GM12878 (cell line): Measurements from ENCODE around the gene SRGAP1. TPM values are rescaled to one million over a fixed set of nuclear protein-coding genes. Genes with fewer than 3 reads are reported as not detected.
A peak's percentile ranks its signal among the peaks of the same experiment; 100 is the strongest.

Source experiments
- ATAC-seq: fragments of 200-7000 bp; cut with Tn5 transposase; 3 replicates; pipeline ENCODE4 v1.9.1; 2020; ENCODE audit warnings: mild to moderate bottlenecking, moderate library complexity
- BruUV-seq: library from RNA; stranded (reverse); fragments of 400-500 nt; replicated peaks from 2 replicates; lab custom pipeline; 2021; lab: Mats Ljungman, UMichigan
- CTCF ChIA-PET: fragments of 300-600 bp; sonication (Branson Sonifier 250); formaldehyde crosslinking; extraction: SDS; loops from one replicate; lab custom pipeline; 2021; ENCODE audit warnings: inconsistent platforms; lab: Yijun Ruan, JAX
- POLR2A ChIA-PET: fragments of 350-600 bp; formaldehyde crosslinking; extraction: SDS; loops from one replicate; lab custom pipeline; 2021; ENCODE audit warnings: inconsistent platforms; lab: Charles Lee
- RAD21 ChIA-PET: fragments of 300-600 bp; sonication (Branson Sonifier 250); formaldehyde crosslinking; loops from one replicate; lab custom pipeline; 2023; ENCODE audit warnings: antibody characterized with exemption; ENCODE audit not compliant: unreplicated experiment; lab: Charles Lee
- SMC1A ChIA-PET: fragments of 300-600 bp; sonication (Branson Sonifier 250); formaldehyde crosslinking; loops from one replicate; lab custom pipeline; 2023; ENCODE audit not compliant: unreplicated experiment, uncharacterized antibody; lab: Charles Lee
- DNase-seq: peaks from one replicate; pipeline ENCODE4 v3.0.0-alpha.2; 2011; ENCODE audit warnings: low read depth, low spot score
- FAIRE-seq: peaks from 3 replicates; lab custom pipeline; 2011; peaks lifted over from hg19 to GRCh38; lab: Jason Lieb, UNC
- H2AFZ ChIP-seq: 2 replicates; pipeline ENCODE4 v1.6.0; 2011; ENCODE audit warnings: low read depth, low read length, control low read depth; ENCODE audit not compliant: control insufficient read depth
- H3K27ac ChIP-seq: 2 replicates; pipeline ENCODE4 v1.5.1; 2011; ENCODE audit warnings: control low read depth; ENCODE audit not compliant: control insufficient read depth, insufficient read depth
- H3K27me3 ChIP-seq, 2 experiments: replicated peaks in 1 of 2; 2 replicates each; pipeline versions ENCODE4 v1.6.0 to v1.6.1; 2011; ENCODE audit warnings: low read length in 1 of 2; ENCODE audit not compliant: control insufficient read depth in 2 of 2, insufficient read depth in 2 of 2
- H3K36me3 ChIP-seq, 2 experiments: 2 replicates each; pipeline ENCODE4 v1.5.1; 2011; ENCODE audit warnings: low read length in 1 of 2; ENCODE audit not compliant: control insufficient read depth in 2 of 2, insufficient read depth in 2 of 2
- H3K4me1 ChIP-seq: 2 replicates; pipeline ENCODE4 v1.6.1; 2011; ENCODE audit warnings: mild to moderate bottlenecking, low read length, moderate library complexity, mixed read lengths; ENCODE audit not compliant: control insufficient read depth, insufficient read depth
- H3K4me2 ChIP-seq: 2 replicates; pipeline ENCODE4 v1.6.0; 2011; ENCODE audit warnings: control low read depth; ENCODE audit not compliant: control insufficient read depth, insufficient read depth
- H3K4me3 ChIP-seq: fragments of 200-600 bp; sonication (generic); 2 replicates; pipeline ENCODE4 v1.5.1; 2016
- H3K79me2 ChIP-seq: 2 replicates; pipeline ENCODE4 v1.6.0; 2011; ENCODE audit warnings: low read length; ENCODE audit not compliant: control insufficient read depth, insufficient read depth
- H3K9ac ChIP-seq: 2 replicates; pipeline ENCODE4 v1.8.0; 2011; ENCODE audit warnings: low read length, control low read depth, mixed read lengths; ENCODE audit not compliant: control insufficient read depth, insufficient read depth
- H3K9me3 ChIP-seq: replicated peaks from 3 replicates; pipeline ENCODE4 v1.5.1; 2011; ENCODE audit warnings: mild to moderate bottlenecking, low read length; ENCODE audit not compliant: control insufficient read depth, insufficient read depth
- H4K20me1 ChIP-seq: 2 replicates; pipeline ENCODE4 v1.6.0; 2011; ENCODE audit not compliant: control insufficient read depth, insufficient read depth
- CEBPB ChIP-seq, 2 experiments: fragments of 150-350 bp in 1 of 2; IDR thresholded peaks; 2 replicates each; pipeline ENCODE4 v1.6.1; 2012 to 2014; ENCODE audit warnings: low read depth in 2 of 2, low read length in 2 of 2, borderline replicate concordance in 1 of 2, inconsistent platforms in 1 of 2
- FOXM1 ChIP-seq: IDR thresholded peaks from 2 replicates; pipeline ENCODE4 v1.6.1; 2012; ENCODE audit warnings: low read depth, mild to moderate bottlenecking, inconsistent platforms, low read length, moderate library complexity
- MEF2B ChIP-seq: fragments of 450-650 bp; IDR thresholded peaks from 2 replicates; pipeline ENCODE4 v1.6.1; 2018; ENCODE audit warnings: mild to moderate bottlenecking, moderate library complexity; ENCODE audit not compliant: partially characterized antibody, poor library complexity, severe bottlenecking
- NFIC ChIP-seq: IDR thresholded peaks from 2 replicates; pipeline ENCODE4 v1.6.1; 2012; ENCODE audit warnings: low read depth, mild to moderate bottlenecking, inconsistent platforms, low read length, moderate library complexity
- PAX8 ChIP-seq: fragments of 450-650 bp; IDR thresholded peaks from 2 replicates; pipeline ENCODE4 v1.6.1; 2017; ENCODE audit warnings: mild to moderate bottlenecking, moderate library complexity
- RB1 ChIP-seq: fragments of 450-650 bp; formaldehyde crosslinking; IDR thresholded peaks from 2 replicates; pipeline ENCODE4 v1.6.1; 2017; ENCODE audit warnings: mild to moderate bottlenecking, borderline replicate concordance
- ZNF24 ChIP-seq: fragments of 450-650 bp; IDR thresholded peaks from 2 replicates; pipeline ENCODE4 v1.6.1; 2017; ENCODE audit warnings: antibody characterized with exemption, mild to moderate bottlenecking
- ZSCAN29 ChIP-seq: fragments of 450-650 bp; IDR thresholded peaks from 2 replicates; pipeline ENCODE4 v1.6.1; 2017; ENCODE audit warnings: mild to moderate bottlenecking, moderate library complexity
- in situ Hi-C: fragments of 300-500 bp; cut with MboI; formaldehyde crosslinking; loops from 9 replicates; pipeline ENCODE4 v1.14.3; 2018; ENCODE audit warnings: mixed read lengths
- intact Hi-C: fragments of 100-400 bp; cut with micrococcal nuclease; formaldehyde crosslinking; loops from one replicate; pipeline ENCODE4 v1.14.2; 2022; ENCODE audit not compliant: unreplicated experiment
- polyA plus RNA-seq, 11 experiments: library from polyadenylated mRNA; depleted of rRNA in 4 of 11; unstranded in 6 of 11; stranded (reverse) in 5 of 11; fragments of >200 nt; fragmentation: Nextera tagmentation in 4 of 11; fragmentation: Illumina TruSeq in 1 of 11; extraction: Ambion mirVana in 4 of 11; extraction: Trizol in 1 of 11; gene quantifications; 1 replicate in 1 of 11; 2 replicates in 10 of 11; pipeline versions ENCODE4 v1.2.1 to v1.2.3, GENCODE V29; 2011 to 2016; ENCODE audit warnings: inconsistent platforms in 2 of 11, missing spikeins in 2 of 11, low read depth in 1 of 11
- total RNA-seq, 4 experiments: library from RNA; depleted of rRNA in 3 of 4; stranded (reverse); fragments of >200 nt in 3 of 4; fragmentation: Illumina TruSeq in 1 of 4; extraction: Trizol in 1 of 4; gene quantifications; 2 replicates each; pipeline versions ENCODE4 v1.2.1 to v1.2.3, GENCODE V29; 2013 to 2021
- TF ChIP-seq, protein P1 (sequence below): IDR thresholded peaks from 2 replicates; pipeline ENCODE4 v1.6.1; 2011; ENCODE audit warnings: mild to moderate bottlenecking, low read depth, low read length, moderate library complexity; ENCODE audit not compliant: insufficient replicate concordance
- TF ChIP-seq, protein P2 (sequence below): fragments of 450-650 bp; IDR thresholded peaks from 2 replicates; pipeline ENCODE4 v1.6.1; 2017; ENCODE audit warnings: low read depth, mild to moderate bottlenecking, moderate library complexity
- TF ChIP-seq, protein P3 (sequence below): fragments of 450-650 bp; formaldehyde crosslinking; IDR thresholded peaks from 2 replicates; pipeline ENCODE4 v1.4.0; 2020; ENCODE audit warnings: mild to moderate bottlenecking, moderate library complexity
- TF ChIP-seq, protein P4 (sequence below): IDR thresholded peaks from 2 replicates; pipeline ENCODE4 v1.6.1; 2012; ENCODE audit warnings: mild to moderate bottlenecking, low read depth, low read length

Gene SRGAP1
- total and polyA plus RNA-seq, 10 of the 15 experiments (the other 5 are each of a cell fraction or from before 2014, with no cell fraction given) = 0.16 to 0.85 (median 0.46) TPM

DNA sequence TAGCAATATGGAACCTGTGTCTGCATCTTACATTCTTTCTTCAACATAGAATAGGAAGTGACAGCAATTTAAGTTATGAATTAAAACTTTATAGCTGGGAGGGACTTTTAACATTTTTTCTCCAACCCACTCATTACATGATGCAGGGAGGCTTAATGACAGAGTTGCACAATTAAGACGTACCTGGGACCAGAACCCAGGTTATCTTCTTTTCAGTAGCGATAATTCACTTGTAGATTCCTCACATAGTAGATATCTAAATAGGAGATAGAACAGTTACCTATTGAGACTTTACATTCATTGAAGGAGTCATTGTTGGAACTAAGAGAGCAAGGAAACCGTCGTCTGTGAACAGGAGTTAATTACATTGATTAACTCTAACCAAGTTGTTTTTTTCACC, 5.1 kb downstream of the SRGAP1 start (continued):
- TF ChIP-seq, protein P1, sequence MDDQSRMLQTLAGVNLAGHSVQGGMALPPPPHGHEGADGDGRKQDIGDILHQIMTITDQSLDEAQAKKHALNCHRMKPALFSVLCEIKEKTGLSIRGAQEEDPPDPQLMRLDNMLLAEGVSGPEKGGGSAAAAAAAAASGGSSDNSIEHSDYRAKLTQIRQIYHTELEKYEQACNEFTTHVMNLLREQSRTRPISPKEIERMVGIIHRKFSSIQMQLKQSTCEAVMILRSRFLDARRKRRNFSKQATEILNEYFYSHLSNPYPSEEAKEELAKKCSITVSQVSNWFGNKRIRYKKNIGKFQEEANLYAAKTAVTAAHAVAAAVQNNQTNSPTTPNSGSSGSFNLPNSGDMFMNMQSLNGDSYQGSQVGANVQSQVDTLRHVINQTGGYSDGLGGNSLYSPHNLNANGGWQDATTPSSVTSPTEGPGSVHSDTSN = no peak
- TF ChIP-seq PAX8 = no peak

DNA sequence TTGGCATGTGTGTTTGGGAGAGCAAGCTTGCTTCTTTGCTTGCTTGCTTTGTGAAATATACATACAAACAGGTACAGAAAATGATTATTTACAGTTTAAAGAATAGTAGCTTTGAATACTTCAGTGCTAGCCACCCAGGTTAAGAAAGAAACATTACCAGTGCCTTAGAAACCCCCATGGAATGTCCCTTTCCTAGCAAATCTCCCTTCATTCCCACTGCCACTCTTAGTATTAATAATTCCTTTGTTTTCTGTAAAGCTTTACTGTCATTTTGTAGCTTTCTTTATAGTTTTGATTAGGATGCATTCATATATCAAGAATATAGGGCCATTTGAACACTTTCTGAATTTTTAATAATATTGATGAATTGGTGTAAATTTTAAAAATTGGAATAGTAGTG, 9.5 kb downstream of the SRGAP1 start:
- no peak for FAIRE-seq
- no peaks in the 10 kb centered on the region for H4K20me1 ChIP-seq
- H3K27me3 ChIP-seq = no peaks in the 10 kb centered on the region
- ChIA-PET SMC1A (interaction anchor here (0.7 to 2.6 kb wide), 8 partner anchors 9 to 328 kb away, joined by 3 to 10 read pairs (median 4); partner anchors contain the start of gene SRGAP1), CTCF (interaction anchor here (0.5 to 4.7 kb wide), 3 partner anchors 10 to 556 kb away, joined by 3 to 39 read pairs (median 5); partner anchors contain the start of gene SRGAP1), RAD21 (interaction anchor here (0.6 to 2.9 kb wide), 2 partner anchors 10 to 373 kb away, joined by 3 to 11 read pairs; partner anchors contain the start of gene SRGAP1), POLR2A (interaction anchor here (0.7 to 1.0 kb wide), 2 partner anchors 9 to 57 kb away, joined by 3 read pairs; partner anchors contain the start of gene SRGAP1)
- peak; percentile 35 for ATAC-seq
- no peak overlapping the region for H3K4me2 ChIP-seq
- no peak overlapping the region for H3K9ac ChIP-seq
- no TSS peak for BruUV-seq
- no peaks in the 10 kb centered on the region for H3K4me1 ChIP-seq
- intact Hi-C loops (no loop called here), in situ Hi-C loops (no loop called here)
- no peaks in the 10 kb centered on the region for H3K36me3 ChIP-seq
- no peak overlapping the region for H3K4me3 ChIP-seq
- no peaks in the 10 kb centered on the region for H3K9me3 ChIP-seq
- H2AFZ ChIP-seq = no peak overlapping the region
- DNase-seq = no peak
- H3K27ac ChIP-seq = no peak overlapping the region
- H3K79me2 ChIP-seq = no peaks in the 10 kb centered on the region
- TF ChIP-seq MEF2B = no peak
- TF ChIP-seq, protein P2, sequence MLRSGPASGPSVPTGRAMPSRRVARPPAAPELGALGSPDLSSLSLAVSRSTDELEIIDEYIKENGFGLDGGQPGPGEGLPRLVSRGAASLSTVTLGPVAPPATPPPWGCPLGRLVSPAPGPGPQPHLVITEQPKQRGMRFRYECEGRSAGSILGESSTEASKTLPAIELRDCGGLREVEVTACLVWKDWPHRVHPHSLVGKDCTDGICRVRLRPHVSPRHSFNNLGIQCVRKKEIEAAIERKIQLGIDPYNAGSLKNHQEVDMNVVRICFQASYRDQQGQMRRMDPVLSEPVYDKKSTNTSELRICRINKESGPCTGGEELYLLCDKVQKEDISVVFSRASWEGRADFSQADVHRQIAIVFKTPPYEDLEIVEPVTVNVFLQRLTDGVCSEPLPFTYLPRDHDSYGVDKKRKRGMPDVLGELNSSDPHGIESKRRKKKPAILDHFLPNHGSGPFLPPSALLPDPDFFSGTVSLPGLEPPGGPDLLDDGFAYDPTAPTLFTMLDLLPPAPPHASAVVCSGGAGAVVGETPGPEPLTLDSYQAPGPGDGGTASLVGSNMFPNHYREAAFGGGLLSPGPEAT = peak; percentile 27; the same call in 1 of the 2 replicates
- no peak for TF ChIP-seq ZSCAN29
- TF ChIP-seq RB1 = no peak
- TF ChIP-seq CEBPB (IDR thresholded peaks at IDR 0.05; ENCODE audit: borderline replicate concordance in 1 of 2, low read depth in 2 of 2, low read length in 2 of 2) = no peak
- TF ChIP-seq ZNF24 = no peak
- TF ChIP-seq, protein P3, sequence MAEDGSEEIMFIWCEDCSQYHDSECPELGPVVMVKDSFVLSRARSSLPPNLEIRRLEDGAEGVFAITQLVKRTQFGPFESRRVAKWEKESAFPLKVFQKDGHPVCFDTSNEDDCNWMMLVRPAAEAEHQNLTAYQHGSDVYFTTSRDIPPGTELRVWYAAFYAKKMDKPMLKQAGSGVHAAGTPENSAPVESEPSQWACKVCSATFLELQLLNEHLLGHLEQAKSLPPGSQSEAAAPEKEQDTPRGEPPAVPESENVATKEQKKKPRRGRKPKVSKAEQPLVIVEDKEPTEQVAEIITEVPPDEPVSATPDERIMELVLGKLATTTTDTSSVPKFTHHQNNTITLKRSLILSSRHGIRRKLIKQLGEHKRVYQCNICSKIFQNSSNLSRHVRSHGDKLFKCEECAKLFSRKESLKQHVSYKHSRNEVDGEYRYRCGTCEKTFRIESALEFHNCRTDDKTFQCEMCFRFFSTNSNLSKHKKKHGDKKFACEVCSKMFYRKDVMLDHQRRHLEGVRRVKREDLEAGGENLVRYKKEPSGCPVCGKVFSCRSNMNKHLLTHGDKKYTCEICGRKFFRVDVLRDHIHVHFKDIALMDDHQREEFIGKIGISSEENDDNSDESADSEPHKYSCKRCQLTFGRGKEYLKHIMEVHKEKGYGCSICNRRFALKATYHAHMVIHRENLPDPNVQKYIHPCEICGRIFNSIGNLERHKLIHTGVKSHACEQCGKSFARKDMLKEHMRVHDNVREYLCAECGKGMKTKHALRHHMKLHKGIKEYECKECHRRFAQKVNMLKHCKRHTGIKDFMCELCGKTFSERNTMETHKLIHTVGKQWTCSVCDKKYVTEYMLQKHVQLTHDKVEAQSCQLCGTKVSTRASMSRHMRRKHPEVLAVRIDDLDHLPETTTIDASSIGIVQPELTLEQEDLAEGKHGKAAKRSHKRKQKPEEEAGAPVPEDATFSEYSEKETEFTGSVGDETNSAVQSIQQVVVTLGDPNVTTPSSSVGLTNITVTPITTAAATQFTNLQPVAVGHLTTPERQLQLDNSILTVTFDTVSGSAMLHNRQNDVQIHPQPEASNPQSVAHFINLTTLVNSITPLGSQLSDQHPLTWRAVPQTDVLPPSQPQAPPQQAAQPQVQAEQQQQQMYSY (CRISPR knock-in tag) = no peak
- peak; percentile 36; the same call in 1 of the 2 replicates for TF ChIP-seq FOXM1
- TF ChIP-seq NFIC = peak; percentile 72; the same call in 1 of the 2 replicates
- TF ChIP-seq, protein P4, sequence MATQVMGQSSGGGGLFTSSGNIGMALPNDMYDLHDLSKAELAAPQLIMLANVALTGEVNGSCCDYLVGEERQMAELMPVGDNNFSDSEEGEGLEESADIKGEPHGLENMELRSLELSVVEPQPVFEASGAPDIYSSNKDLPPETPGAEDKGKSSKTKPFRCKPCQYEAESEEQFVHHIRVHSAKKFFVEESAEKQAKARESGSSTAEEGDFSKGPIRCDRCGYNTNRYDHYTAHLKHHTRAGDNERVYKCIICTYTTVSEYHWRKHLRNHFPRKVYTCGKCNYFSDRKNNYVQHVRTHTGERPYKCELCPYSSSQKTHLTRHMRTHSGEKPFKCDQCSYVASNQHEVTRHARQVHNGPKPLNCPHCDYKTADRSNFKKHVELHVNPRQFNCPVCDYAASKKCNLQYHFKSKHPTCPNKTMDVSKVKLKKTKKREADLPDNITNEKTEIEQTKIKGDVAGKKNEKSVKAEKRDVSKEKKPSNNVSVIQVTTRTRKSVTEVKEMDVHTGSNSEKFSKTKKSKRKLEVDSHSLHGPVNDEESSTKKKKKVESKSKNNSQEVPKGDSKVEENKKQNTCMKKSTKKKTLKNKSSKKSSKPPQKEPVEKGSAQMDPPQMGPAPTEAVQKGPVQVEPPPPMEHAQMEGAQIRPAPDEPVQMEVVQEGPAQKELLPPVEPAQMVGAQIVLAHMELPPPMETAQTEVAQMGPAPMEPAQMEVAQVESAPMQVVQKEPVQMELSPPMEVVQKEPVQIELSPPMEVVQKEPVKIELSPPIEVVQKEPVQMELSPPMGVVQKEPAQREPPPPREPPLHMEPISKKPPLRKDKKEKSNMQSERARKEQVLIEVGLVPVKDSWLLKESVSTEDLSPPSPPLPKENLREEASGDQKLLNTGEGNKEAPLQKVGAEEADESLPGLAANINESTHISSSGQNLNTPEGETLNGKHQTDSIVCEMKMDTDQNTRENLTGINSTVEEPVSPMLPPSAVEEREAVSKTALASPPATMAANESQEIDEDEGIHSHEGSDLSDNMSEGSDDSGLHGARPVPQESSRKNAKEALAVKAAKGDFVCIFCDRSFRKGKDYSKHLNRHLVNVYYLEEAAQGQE = no peak
